Stimulated activated CD4-positive, alpha-beta T cell treated with anti-CD3 and anti-CD28 coated beads, Interleukin-12 subunit alpha, Interleukin-12 subunit beta, amount 100 ng/mL, for 4 hours (primary cell): ENCODE data around the gene SHB.

Experiments
- DNase-seq: peaks from one replicate; pipeline ENCODE4 v3.0.0-alpha.2; 2020

The SHB gene

DNA sequence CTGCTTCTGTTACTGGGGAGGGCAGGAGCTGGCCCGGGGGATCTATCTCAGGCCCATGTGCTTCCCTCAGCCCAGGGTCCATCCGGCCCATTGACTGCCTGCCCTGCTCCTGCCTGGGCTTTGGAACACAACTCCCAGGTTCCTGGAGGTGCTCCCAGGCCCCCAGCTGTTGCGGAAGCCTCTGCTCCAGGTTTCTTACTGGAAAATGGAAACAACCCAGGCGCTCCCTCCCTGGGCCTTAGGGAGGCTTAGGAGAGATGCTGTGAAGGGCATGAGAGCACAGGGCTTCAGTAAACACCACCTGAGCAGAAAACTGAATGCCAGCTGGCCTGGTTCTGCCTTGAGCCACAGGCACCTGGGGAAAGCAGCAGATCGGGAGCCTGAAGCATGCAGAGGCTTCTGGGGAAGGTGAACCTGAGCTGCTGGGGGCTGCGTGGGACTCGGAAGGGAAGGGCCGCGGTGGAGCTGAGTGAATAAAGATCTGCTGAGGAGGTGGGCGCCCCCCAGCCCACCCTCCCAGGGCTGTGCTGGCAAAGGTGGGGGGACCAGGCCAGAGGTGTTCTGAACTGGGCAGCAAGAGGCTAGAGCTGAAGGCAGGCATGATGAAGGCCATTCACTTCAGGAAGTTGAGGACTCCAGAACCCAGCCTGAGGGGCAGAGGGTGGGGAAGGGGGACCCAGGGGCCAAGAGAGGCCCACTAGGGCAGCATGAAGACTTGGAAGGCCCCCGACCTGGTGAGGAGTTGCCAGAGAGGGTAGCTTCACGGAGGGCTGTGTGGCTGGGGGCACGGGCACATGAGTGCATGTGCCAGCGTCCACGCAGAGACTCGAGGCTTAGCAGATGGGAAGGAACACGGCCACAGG, 64.8 kb downstream of the SHB start:
- DNase-seq = no peak

DNA sequence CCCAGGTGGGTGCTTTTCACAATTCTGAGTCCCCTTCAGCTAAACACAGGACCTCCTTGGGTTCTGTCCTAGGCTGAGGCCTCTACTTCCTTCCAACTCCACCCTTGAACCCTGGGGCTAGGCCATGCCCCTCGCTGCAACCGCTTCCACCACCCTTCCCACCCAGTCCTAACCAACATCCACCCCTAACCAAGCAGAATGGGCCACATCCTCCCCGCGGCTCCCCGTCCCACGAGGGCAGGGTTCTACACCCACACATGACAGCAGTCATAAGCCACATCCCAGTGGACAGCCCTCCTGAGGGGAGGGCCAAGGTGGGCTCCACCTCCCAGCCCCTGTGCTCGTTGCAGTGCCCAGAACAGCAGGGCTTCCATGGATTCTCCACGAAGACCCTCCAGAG, 65.8 kb downstream of the SHB start:
- DNase-seq = no peak

DNA sequence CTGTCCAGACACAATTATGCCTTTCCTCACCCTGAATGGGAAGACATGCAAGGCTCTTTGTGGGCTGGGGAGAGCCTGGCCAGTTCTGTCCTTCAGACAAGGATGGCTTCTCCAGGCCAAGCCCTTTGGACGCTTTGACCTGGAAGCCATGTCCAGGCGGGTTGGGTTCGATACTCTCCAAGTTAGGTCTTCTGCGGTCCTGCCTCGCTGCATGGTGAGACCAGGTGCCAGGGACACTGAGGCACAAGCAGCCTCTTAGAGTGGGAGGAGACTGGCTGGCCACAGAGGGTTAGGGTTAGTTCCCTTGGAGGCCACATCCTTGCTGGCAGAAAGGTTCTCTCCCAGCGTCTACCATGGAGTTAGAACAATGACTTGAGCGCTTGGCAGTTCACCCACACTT, 67.6 kb downstream of the SHB start:
- no peak for DNase-seq

GRCh38 chr9:38000735-38001134, 68.3 kb downstream of the SHB start:
- no peak for DNase-seq

DNA sequence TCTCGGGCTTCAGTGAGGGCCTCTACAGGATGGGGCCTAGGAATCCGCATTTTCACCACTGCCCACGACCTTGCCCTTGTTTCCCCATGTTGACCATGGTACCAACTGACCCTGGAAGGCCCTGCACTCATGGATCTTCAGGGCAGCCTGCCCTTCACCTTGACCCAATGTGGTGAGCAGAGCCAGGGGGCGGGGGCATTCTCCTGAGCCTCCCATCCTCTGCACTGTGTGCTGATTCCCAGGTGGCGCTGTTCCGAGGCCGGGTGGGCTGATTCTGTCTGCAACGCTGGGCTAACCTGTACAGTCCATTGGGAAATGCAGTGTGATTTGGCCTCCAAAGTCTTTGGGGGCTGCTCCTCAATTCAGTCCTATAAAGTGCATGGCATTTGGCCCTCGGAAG, 68.7 kb downstream of the SHB start:
- DNase-seq = no peak

- no peak for DNase-seq
Observed at GRCh38 chr9:37999588-38000189, 69.3 kb downstream of the SHB start.

DNA sequence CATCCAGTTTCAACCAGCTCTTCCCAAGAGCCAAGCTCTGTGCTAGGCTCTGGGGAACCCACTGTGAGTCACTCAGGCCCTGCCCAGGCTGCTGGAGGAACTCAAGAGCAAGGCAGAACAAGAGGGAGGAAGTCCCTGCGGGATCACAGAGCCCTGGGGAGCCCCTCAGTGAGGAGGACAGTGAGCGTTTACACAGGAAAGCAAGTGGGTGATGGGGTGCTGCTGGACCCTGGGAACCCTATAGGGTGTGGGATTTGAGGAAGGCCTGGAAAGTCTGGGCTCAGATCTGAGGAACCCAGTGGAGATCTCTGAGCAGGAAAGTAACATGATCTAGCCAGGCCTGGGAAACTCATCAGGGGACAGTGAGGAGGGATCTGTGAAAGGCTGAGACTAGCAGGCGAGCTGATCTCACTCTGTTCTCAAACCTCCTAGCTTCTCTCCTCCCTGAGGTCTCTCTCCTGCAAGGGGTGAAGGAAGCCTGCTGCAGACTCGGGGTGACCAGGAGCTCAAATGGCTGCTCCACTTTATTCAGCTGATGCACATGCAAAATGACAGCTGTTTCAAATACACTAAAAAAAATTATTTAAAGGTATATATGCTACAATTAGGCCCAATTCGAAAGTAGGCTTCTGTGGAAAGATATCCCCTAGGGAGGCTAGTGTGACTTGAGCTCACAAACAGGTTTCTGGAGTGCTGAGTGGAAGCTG, 70.0 kb downstream of the SHB start:
- no peak for DNase-seq

DNA sequence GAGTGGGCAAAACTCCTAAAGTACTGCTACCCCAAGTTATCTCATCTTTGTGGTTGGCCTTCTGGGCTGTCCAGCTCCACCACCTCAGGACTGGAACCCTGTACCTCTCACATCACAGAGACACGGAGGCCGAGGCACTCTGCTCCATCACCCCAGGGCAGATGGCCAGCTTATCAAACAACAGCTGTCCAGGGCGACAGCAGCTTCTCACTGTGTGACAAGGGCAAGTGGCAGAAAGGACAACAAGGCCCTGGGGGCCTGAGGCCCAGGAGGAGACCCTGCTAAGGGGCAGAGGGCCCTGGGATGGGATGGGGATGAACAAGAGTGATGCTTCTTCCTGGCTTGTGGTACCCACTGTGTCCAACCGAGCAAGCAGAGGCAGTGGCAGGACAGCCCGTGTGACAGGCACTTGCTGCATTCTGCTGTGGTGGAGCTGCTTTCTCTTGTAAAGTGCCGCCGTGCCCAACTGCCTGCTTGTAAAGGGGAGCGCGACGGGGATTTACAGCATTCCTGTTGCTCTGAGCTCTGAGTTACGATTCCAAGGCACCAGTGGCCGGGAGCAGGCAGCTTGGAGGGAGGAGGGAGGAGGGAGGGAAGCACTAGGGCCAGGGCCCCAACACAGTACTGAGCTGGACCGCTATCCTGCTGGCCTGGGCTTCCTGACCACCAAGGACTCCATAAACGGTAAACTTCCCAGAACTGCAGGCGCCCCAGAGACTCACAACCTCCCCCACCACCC, 71.2 kb downstream of the SHB start:
- no peak for DNase-seq

GRCh38 chr9:37996819-37997217, 72.2 kb downstream of the SHB start:
- no peak for DNase-seq

- DNase-seq = no peak
Observed at GRCh38 chr9:37995961-37996818, 72.8 kb downstream of the SHB start.

- no peak for DNase-seq
Observed at GRCh38 chr9:37995348-37995737, 73.7 kb downstream of the SHB start.

- DNase-seq = no peak
Observed at GRCh38 chr9:37994639-37995347, 74.2 kb downstream of the SHB start.

GRCh38 chr9:37992924-37993349, 76.1 kb downstream of the SHB start:
- no peak for DNase-seq

GRCh38 chr9:37990404-37991015, 78.5 kb downstream of the SHB start:
- no peak for DNase-seq

GRCh38 chr9:37989701-37990100, 79.3 kb downstream of the SHB start:
- no peak for DNase-seq

GRCh38 chr9:37988602-37989001, 80.4 kb downstream of the SHB start:
- DNase-seq = no peak

DNA sequence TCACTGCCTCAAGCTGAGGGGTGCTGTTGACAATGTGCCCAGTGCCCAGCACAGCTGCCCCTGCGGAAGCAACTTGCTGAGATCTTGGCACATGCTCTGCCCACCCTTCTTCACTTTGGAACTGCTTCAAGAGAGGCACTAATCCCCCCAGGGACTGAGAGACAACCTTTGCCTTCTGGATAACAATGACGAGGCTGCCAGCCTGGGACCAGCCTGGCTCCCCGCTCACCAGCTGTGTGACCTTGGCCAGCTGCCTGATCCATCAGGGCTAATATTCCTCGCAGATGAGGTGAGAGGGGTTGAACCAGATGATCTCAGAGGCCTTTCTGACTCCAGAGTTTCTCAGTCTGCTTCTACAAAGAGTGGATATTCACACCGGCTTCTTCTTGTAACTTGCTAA, 81.0 kb downstream of the SHB start:
- no peak for DNase-seq

DNA sequence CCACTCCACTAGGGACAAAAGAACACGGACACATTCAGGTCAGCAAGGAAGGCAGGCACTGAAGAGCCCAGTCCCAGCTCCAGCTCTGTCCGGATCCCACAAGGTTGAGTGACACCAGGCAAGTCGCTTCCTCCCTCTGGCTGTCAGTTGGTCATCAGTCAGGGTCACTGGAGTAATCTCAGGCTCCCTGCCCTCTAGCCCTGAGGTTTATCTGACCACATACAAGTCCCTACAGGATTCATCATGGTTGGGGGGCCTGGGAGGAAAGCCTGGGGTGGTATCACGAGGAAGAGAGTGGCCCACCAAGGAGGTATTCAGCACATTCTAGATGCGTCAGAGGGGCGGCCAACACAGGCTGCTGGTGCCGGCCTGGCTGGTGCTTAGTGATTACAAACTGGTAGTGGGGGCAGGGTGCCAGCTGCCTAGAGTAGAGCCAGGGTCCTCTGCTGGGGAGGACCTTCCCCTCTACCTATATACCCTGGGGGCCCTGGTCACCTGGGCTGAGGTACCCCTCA, 81.5 kb downstream of the SHB start:
- DNase-seq = no peak

- DNase-seq = no peak
Observed at GRCh38 chr9:37986771-37987258, 82.2 kb downstream of the SHB start.

DNA sequence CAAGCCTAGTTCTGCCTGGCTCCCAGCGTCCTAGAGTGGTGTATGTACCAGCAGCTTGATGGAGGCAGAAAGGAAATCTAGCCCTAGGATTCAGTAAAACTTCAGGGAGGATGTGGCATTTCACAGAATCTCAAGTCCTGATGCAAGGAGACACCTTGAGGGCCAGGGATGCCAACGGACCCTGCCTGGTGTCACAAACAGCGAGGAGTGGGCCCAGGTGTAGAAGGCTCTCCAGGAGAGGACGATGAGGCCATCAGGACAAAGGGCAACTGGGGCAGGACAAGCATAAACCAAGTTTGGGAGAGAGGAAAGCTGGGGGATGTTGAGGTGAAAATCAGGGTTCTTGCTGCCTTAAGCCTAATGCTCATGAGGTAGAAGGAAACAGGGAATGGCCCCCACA, 83.0 kb downstream of the SHB start:
- no peak for DNase-seq
